Liver (tissue), 9 donors: Measurements from ENCODE around the gene TARM1. TPM values are rescaled to one million over a fixed set of nuclear protein-coding genes. Genes with fewer than 3 reads are reported as not detected.
"Not testable (repeated sequence)": the region's sequence is repeated elsewhere in the genome, so short reads cannot be mapped to it uniquely, and the experiment has no call there.

Experiments used
- DNase-seq: peaks from one replicate; pipeline ENCODE4 v3.0.0-alpha.2; 2017; ENCODE audit warnings: low spot score
- H3K27ac ChIP-seq, 2 donors: one replicate each; pipeline ENCODE4 v1.7.0; 2013; ENCODE audit warnings: inconsistent platforms in 2 of 2, low read length in 2 of 2, control low read depth in 1 of 2, low read depth in 1 of 2, mild to moderate bottlenecking in 1 of 2
- H3K27me3 ChIP-seq, 4 donors: one replicate each; pipeline versions ENCODE4 v1.6.1 to v1.7.0; 2013; ENCODE audit warnings: low read length in 3 of 4, inconsistent platforms in 1 of 4, mild to moderate bottlenecking in 1 of 4, moderate library complexity in 1 of 4; ENCODE audit not compliant: control insufficient read depth in 4 of 4, insufficient read depth in 4 of 4
- H3K36me3 ChIP-seq, 4 donors: one replicate each; pipeline versions ENCODE4 v1.6.1 to v1.7.0; 2013; ENCODE audit warnings: low read length in 3 of 4, mild to moderate bottlenecking in 3 of 4, low read depth in 1 of 4, moderate library complexity in 1 of 4; ENCODE audit not compliant: control insufficient read depth in 4 of 4, insufficient read depth in 3 of 4
- H3K4me1 ChIP-seq, 4 donors: one replicate each; pipeline versions ENCODE4 v1.6.1 to v1.7.0; 2013; ENCODE audit warnings: low read length in 3 of 4, mild to moderate bottlenecking in 3 of 4, moderate library complexity in 1 of 4; ENCODE audit not compliant: control insufficient read depth in 4 of 4, insufficient read depth in 4 of 4
- H3K4me3 ChIP-seq, 3 donors: one replicate each; pipeline versions ENCODE4 v1.6.1 to v1.7.0; 2013; ENCODE audit warnings: low read length in 3 of 3, control low read depth in 1 of 3, low read depth in 1 of 3, mild to moderate bottlenecking in 1 of 3
- H3K9ac ChIP-seq, 2 donors: one replicate each; pipeline ENCODE4 v1.7.0; 2013; ENCODE audit warnings: low read length in 2 of 2, mild to moderate bottlenecking in 2 of 2, moderate library complexity in 2 of 2, control low read depth in 1 of 2, low read depth in 1 of 2
- H3K9me3 ChIP-seq, 4 donors: one replicate each; pipeline versions ENCODE4 v1.6.1 to v1.7.0; 2013; ENCODE audit warnings: low read length in 3 of 4; ENCODE audit not compliant: control insufficient read depth in 4 of 4
- CTCF ChIP-seq: fragments of 150-350 bp; IDR thresholded peaks from 2 replicates; pipeline ENCODE4 v1.5.1; 2017; ENCODE audit warnings: improper control_type of control experiment, low read depth, low read length; ENCODE audit not compliant: missing input control
- EGR1 ChIP-seq, 2 donors: IDR thresholded peaks; 2 replicates each; pipeline ENCODE4 v1.6.1; 2016 to 2018; ENCODE audit warnings: antibody characterized with exemption in 2 of 2, low read depth in 2 of 2
- FOXA1 ChIP-seq: IDR thresholded peaks from 2 replicates; pipeline ENCODE4 v1.6.1; 2016; ENCODE audit warnings: antibody characterized with exemption
- GABPA ChIP-seq, 2 donors: IDR thresholded peaks in 1 of 2; conservative IDR thresholded peaks in 1 of 2; 2 replicates each; pipeline ENCODE4 v1.6.1; 2016; ENCODE audit warnings: antibody characterized with exemption in 2 of 2, mild to moderate bottlenecking in 1 of 2, moderate library complexity in 1 of 2
- HNF4G ChIP-seq: IDR thresholded peaks from 2 replicates; pipeline ENCODE4 v1.6.1; 2016; ENCODE audit warnings: antibody characterized with exemption
- JUND ChIP-seq, 2 donors: IDR thresholded peaks; 2 replicates each; pipeline ENCODE4 v1.6.1; 2016; ENCODE audit warnings: antibody characterized with exemption in 2 of 2
- MAX ChIP-seq: IDR thresholded peaks from 2 replicates; pipeline ENCODE4 v1.6.1; 2016; ENCODE audit warnings: antibody characterized with exemption
- NR2F2 ChIP-seq: IDR thresholded peaks from 2 replicates; pipeline ENCODE4 v1.6.1; 2016; ENCODE audit warnings: antibody characterized with exemption
- SP1 ChIP-seq: IDR thresholded peaks from 2 replicates; pipeline ENCODE4 v1.6.1; 2018; ENCODE audit warnings: antibody characterized with exemption, mild to moderate bottlenecking
- YY1 ChIP-seq: IDR thresholded peaks from 2 replicates; pipeline ENCODE4 v1.6.1; 2016; ENCODE audit warnings: antibody characterized with exemption, mild to moderate bottlenecking
- WGBS: extraction: QIAGEN DNeasy Blood & Tissue Kit; methylation state at CpG from one replicate; pipeline ENCODE4 v1.1.7; 2013; 5-methylcytosine and 5-hydroxymethylcytosine counted together
- polyA plus RNA-seq, 2 donors: library from polyadenylated mRNA; stranded (reverse) in 1 of 2; unstranded in 1 of 2; fragments of 200-250 nt in 1 of 2; fragments of >200 nt in 1 of 2; fragmentation: Nextera tagmentation in 1 of 2; extraction: Ambion mirVana in 1 of 2; gene quantifications; one replicate each; pipeline versions ENCODE4 v1.2.1 to v1.2.3, GENCODE V29; 2013 to 2015
- total RNA-seq, 2 donors: library from RNA; depleted of rRNA; stranded (reverse); fragments of >200 nt; gene quantifications; one replicate each; pipeline ENCODE4 v1.2.3, GENCODE V29; 2014
- TF ChIP-seq, protein P1 (sequence below): IDR thresholded peaks from 2 replicates; pipeline ENCODE4 v1.6.1; 2016; ENCODE audit warnings: antibody characterized with exemption, mild to moderate bottlenecking
- TF ChIP-seq, protein P2 (sequence below): IDR thresholded peaks from 2 replicates; pipeline ENCODE4 v1.6.1; 2016; ENCODE audit warnings: antibody characterized with exemption
- donor health status: healthy.
- donor health status: healthy.
- donor health status: healthy.
- donor health status: healthy.
- donor health status: healthy.

The TARM1 gene
- total and polyA plus RNA-seq, 4 donors, result not detected

GRCh38 chr19:54041969-54042606 lies 39.1 kb downstream of the TARM1 start:
- no peak for DNase-seq
- Histone ChIP-seq H3K27ac (no peak overlapping the region), H3K4me1 (no peaks in the 10 kb centered on the region), H3K4me3 (no peak overlapping the region), H3K9ac (no peak overlapping the region), H3K36me3 (no peaks in the 10 kb centered on the region), H3K27me3 (peaks cover 0 to 5% (median 0%) of the 10 kb centered on the region in 4 donors), H3K9me3 (no peaks in the 10 kb centered on the region)
- WGBS, result 59% methylated on average over 9 of the region's 9 CpGs
- TF ChIP-seq MAX (no peak), EGR1 (IDR thresholded peaks at IDR 0.05; ENCODE audit: low read depth in 2 of 2) (no peak), JUND (IDR thresholded peaks at IDR 0.05) (no peak), GABPA (IDR thresholded peaks at IDR 0.05 in 1 of 2, conservative IDR thresholded peaks at IDR 0.05 in 1 of 2) (no peak), NR2F2 (no peak), HNF4G (no peak), YY1 (no peak), SP1 (no peak)
- TF ChIP-seq, protein P1, sequence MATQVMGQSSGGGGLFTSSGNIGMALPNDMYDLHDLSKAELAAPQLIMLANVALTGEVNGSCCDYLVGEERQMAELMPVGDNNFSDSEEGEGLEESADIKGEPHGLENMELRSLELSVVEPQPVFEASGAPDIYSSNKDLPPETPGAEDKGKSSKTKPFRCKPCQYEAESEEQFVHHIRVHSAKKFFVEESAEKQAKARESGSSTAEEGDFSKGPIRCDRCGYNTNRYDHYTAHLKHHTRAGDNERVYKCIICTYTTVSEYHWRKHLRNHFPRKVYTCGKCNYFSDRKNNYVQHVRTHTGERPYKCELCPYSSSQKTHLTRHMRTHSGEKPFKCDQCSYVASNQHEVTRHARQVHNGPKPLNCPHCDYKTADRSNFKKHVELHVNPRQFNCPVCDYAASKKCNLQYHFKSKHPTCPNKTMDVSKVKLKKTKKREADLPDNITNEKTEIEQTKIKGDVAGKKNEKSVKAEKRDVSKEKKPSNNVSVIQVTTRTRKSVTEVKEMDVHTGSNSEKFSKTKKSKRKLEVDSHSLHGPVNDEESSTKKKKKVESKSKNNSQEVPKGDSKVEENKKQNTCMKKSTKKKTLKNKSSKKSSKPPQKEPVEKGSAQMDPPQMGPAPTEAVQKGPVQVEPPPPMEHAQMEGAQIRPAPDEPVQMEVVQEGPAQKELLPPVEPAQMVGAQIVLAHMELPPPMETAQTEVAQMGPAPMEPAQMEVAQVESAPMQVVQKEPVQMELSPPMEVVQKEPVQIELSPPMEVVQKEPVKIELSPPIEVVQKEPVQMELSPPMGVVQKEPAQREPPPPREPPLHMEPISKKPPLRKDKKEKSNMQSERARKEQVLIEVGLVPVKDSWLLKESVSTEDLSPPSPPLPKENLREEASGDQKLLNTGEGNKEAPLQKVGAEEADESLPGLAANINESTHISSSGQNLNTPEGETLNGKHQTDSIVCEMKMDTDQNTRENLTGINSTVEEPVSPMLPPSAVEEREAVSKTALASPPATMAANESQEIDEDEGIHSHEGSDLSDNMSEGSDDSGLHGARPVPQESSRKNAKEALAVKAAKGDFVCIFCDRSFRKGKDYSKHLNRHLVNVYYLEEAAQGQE, result no peak

- H3K9me3 ChIP-seq, result no peaks in the 10 kb centered on the region
- WGBS, result 73% methylated on average over 4 of the region's 4 CpGs
- TF ChIP-seq, protein P2, sequence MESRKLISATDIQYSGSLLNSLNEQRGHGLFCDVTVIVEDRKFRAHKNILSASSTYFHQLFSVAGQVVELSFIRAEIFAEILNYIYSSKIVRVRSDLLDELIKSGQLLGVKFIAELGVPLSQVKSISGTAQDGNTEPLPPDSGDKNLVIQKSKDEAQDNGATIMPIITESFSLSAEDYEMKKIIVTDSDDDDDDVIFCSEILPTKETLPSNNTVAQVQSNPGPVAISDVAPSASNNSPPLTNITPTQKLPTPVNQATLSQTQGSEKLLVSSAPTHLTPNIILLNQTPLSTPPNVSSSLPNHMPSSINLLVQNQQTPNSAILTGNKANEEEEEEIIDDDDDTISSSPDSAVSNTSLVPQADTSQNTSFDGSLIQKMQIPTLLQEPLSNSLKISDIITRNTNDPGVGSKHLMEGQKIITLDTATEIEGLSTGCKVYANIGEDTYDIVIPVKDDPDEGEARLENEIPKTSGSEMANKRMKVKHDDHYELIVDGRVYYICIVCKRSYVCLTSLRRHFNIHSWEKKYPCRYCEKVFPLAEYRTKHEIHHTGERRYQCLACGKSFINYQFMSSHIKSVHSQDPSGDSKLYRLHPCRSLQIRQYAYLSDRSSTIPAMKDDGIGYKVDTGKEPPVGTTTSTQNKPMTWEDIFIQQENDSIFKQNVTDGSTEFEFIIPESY, result no peak
- TF ChIP-seq CTCF (no peak), SP1 (no peak), FOXA1 (no peak)
- no peak overlapping the region for H3K27ac ChIP-seq
- H3K36me3 ChIP-seq, result no peaks in the 10 kb centered on the region
- DNase-seq, result no peak
- no peak overlapping the region for H3K4me3 ChIP-seq
- H3K4me1 ChIP-seq, result no peaks in the 10 kb centered on the region
- peaks cover 0 to 3% (median 0%) of the 10 kb centered on the region in 4 donors for H3K27me3 ChIP-seq
- no peak overlapping the region for H3K9ac ChIP-seq
Observed at GRCh38 chr19:54040003-54040402, 41.2 kb downstream of the TARM1 start.

DNA sequence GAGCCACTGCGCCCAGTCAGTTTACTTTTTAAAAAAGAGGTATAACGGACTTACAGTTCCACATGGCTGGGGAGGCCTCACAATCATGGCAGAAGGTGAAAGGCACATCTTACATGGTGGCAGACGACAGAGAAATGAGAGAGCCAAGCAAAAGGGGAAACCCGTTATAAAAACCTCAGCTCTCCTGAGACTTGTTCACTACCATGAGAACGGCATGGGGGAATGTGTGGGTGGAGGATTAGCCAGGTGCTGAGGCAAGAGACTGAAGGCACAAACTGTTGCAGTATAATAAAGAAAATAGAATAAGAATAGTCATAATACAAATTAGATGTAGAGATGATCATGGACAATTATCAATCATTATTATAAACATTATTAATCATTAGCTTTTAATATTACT lies 44.6 kb downstream of the TARM1 start:
- H3K36me3 ChIP-seq, H3K27ac ChIP-seq, DNase-seq, H3K27me3 ChIP-seq, H3K9ac ChIP-seq, H3K4me3 ChIP-seq, H3K4me1 ChIP-seq, H3K9me3 ChIP-seq: not testable (repeated sequence)
- 78% methylated on average over 5 of the region's 5 CpGs for WGBS
